Measurements from ENCODE around the gene ZNF606. TPM values are rescaled to one million over a fixed set of nuclear protein-coding genes. Genes with fewer than 3 reads are reported as not detected.
A peak's percentile ranks its signal among the peaks of the same experiment; 100 is the strongest.

The ZNF606 gene
- total RNA-seq, 1 donor from 2014 or later, result 6.4 TPM

DNA sequence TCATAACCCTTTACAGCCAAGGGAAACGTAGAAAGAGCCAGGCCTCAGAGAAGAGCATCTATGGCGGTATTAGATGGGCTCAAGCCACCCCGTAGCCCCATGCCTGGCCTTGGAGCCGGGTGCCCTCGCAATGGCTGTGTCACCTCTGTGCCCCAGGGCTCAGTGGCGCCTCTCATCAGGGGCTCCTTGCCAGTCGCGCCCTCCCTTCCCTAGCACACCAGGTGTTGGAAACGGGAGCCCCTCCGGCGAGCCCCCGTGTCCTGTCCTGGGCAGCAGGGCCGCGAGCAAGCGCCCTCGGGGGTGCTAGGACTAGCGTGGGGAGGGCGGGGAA, 55.6 kb downstream of the ZNF606 start:
- H3K27me3 Mint-ChIP-seq (ENCODE audit: insufficient read depth), result no peaks in the 10 kb centered on the region
- H3K36me3 Mint-ChIP-seq (ENCODE audit: low read depth), result peaks cover 38% of the 10 kb centered on the region
- no peak overlapping the region for H3K27ac Mint-ChIP-seq
- DNase-seq (ENCODE audit: low spot score), result no peak
- intact Hi-C loops (cut with micrococcal nuclease), result loop anchor here (1.0 kb wide), 3 partner anchors 31 to 368 kb away; partner anchors contain the start of genes ZNF417 and ZNF606
- peaks cover 12% of the 10 kb centered on the region for H3K4me1 Mint-ChIP-seq (ENCODE audit: low read depth)
- peak overlapping the region; percentile 94 for H3K4me3 Mint-ChIP-seq
- peaks cover 61% of the 10 kb centered on the region for H3K9me3 Mint-ChIP-seq

DNA sequence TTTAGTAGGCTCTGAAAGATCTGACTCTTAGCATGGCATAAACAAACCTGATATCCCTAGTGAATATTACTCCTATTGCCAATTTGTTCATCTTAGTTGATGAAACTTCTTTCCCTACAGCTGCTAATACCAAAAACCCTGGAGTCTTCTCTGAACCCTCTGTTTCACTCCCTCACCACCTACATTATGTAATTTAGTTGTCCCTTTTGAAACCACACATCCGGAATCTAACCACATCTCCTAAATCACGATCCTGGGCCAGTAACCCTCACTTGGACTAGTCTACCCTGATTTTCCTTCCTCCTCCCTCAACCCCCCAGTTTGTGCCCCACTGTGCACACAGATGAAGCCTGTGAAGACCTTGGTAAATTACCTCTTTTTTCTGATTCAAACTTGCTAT, 56.3 kb downstream of the ZNF606 start:
- H3K36me3 Mint-ChIP-seq (ENCODE audit: low read depth), result peaks cover 45% of the 10 kb centered on the region
- no peaks in the 10 kb centered on the region for H3K27me3 Mint-ChIP-seq (ENCODE audit: insufficient read depth)
- no peak overlapping the region for H3K27ac Mint-ChIP-seq
- peaks cover 62% of the 10 kb centered on the region for H3K9me3 Mint-ChIP-seq
- intact Hi-C loops (cut with micrococcal nuclease), result no loop called here
- H3K4me3 Mint-ChIP-seq, result peak overlapping the region; percentile 94
- DNase-seq (ENCODE audit: low spot score), result no peak
- peaks cover 12% of the 10 kb centered on the region for H3K4me1 Mint-ChIP-seq (ENCODE audit: low read depth)

- no peak overlapping the region for H3K4me3 Mint-ChIP-seq
- intact Hi-C loops (cut with micrococcal nuclease), result no loop called here
- peaks cover 9% of the 10 kb centered on the region for H3K4me1 Mint-ChIP-seq (ENCODE audit: low read depth)
- no peak overlapping the region for H3K27ac Mint-ChIP-seq
- no peak for DNase-seq (ENCODE audit: low spot score)
- H3K27me3 Mint-ChIP-seq (ENCODE audit: insufficient read depth), result no peaks in the 10 kb centered on the region
- peaks cover 59% of the 10 kb centered on the region for H3K36me3 Mint-ChIP-seq (ENCODE audit: low read depth)
- H3K9me3 Mint-ChIP-seq, result peaks cover 67% of the 10 kb centered on the region
Observed at GRCh38 chr19:57941593-57941992, 61.0 kb downstream of the ZNF606 start.

GRCh38 chr19:57935731-57936130, 66.9 kb downstream of the ZNF606 start:
- H3K9me3 Mint-ChIP-seq, result peaks cover 49% of the 10 kb centered on the region
- H3K4me3 Mint-ChIP-seq, result no peak overlapping the region
- no peaks in the 10 kb centered on the region for H3K4me1 Mint-ChIP-seq (ENCODE audit: low read depth)

GRCh38 chr19:57934820-57935665, 67.6 kb downstream of the ZNF606 start, which contains the start of gene ZNF418:
Gene ZNF418 (minus strand): TSS chr19:57935402. CDS start chr19:57933822, 1,580 bp downstream.
- H3K4me1 Mint-ChIP-seq (ENCODE audit: low read depth), result no peaks in the 10 kb centered on the region
- no peaks in the 10 kb centered on the region for H3K27me3 Mint-ChIP-seq (ENCODE audit: insufficient read depth)
- H3K27ac Mint-ChIP-seq, result peak within 1 kb of the TSS; percentile 7
- peaks cover 54% of the 10 kb centered on the region for H3K9me3 Mint-ChIP-seq
- H3K4me3 Mint-ChIP-seq, result peak within 1 kb of the TSS; percentile 81
- intact Hi-C loops (cut with micrococcal nuclease), result no loop called here
- H3K36me3 Mint-ChIP-seq (ENCODE audit: low read depth), result peaks cover 23% of the 10 kb centered on the region
- peak; percentile 8 for DNase-seq (ENCODE audit: low spot score)

More at GRCh38 chr19:57935731-57936130, 66.9 kb downstream of the ZNF606 start:
- Mint-ChIP-seq H3K27me3 (ENCODE audit: insufficient read depth) (no peaks in the 10 kb centered on the region), H3K27ac (no peak overlapping the region), H3K36me3 (ENCODE audit: low read depth) (peaks cover 23% of the 10 kb centered on the region)
- intact Hi-C loops (cut with micrococcal nuclease), result no loop called here
- DNase-seq (ENCODE audit: low spot score), result no peak

- Mint-ChIP-seq H3K27ac (no peak overlapping the region), H3K27me3 (ENCODE audit: insufficient read depth) (no peaks in the 10 kb centered on the region), H3K9me3 (peaks cover 59% of the 10 kb centered on the region), H3K36me3 (ENCODE audit: low read depth) (peaks cover 4% of the 10 kb centered on the region), H3K4me1 (ENCODE audit: low read depth) (no peaks in the 10 kb centered on the region), H3K4me3 (no peak overlapping the region)
- intact Hi-C loops (cut with micrococcal nuclease), result no loop called here
- DNase-seq (ENCODE audit: low spot score), result no peak
Observed at GRCh38 chr19:57927587-57927986, 75.0 kb downstream of the ZNF606 start.

Other genes with a start within 250 kb of the ZNF606 start
- 13.6 and 13.8 TPM in 2 replicates for gene ZNF586, start 233.1 kb downstream of the ZNF606 start, total RNA-seq
- gene ZNF552, start 187.9 kb downstream of the ZNF606 start, total RNA-seq, result 9.0 and 10.7 TPM in 2 replicates
- 25.1 and 26.7 TPM in 2 replicates for gene ZNF587B, start 172.5 kb downstream of the ZNF606 start, total RNA-seq
- 29.4 and 29.6 TPM in 2 replicates for gene ZNF587, start 153.0 kb downstream of the ZNF606 start, total RNA-seq
- gene ZNF814, start 113.8 kb downstream of the ZNF606 start, total RNA-seq, result 14.1 and 15.7 TPM in 2 replicates
- 10.9 and 11.6 TPM in 2 replicates for gene ZNF417, start 86.2 kb downstream of the ZNF606 start, total RNA-seq
- 0.70 and 3.6 TPM in 2 replicates for gene ZNF418, start 67.4 kb downstream of the ZNF606 start, total RNA-seq
- gene ZNF256, start 55.1 kb downstream of the ZNF606 start, total RNA-seq, result 2.5 and 3.4 TPM in 2 replicates
- not detected in 2 replicates for gene C19orf18, start 28.3 kb downstream of the ZNF606 start, total RNA-seq
- not detected in 2 replicates for gene ZSCAN1, start 31.2 kb upstream of the ZNF606 start, total RNA-seq
- 0.05 and 0.16 TPM in 2 replicates for gene ZNF135, start 56.5 kb upstream of the ZNF606 start, total RNA-seq
- 2.0 and 2.3 TPM in 2 replicates for gene ZSCAN18, start 95.4 kb upstream of the ZNF606 start, total RNA-seq
- 1.6 and 1.9 TPM in 2 replicates for gene ZNF329, start 148.0 kb upstream of the ZNF606 start, total RNA-seq
- gene ZNF274, start 180.2 kb upstream of the ZNF606 start, total RNA-seq, result 18.2 and 21.2 TPM in 2 replicates
- 51.8 and 56.1 TPM in 2 replicates for gene ZNF544, start 226.1 kb upstream of the ZNF606 start, total RNA-seq